GM19438 (cell line): Measurements from ENCODE around the gene MCC.

Source experiments
- ATAC-seq: cut with Tn5 transposase; IDR thresholded peaks from one replicate; pipeline ENCODE4 v1.9.1; 2021; ENCODE audit warnings: low read depth; ENCODE audit not compliant: unreplicated experiment

Gene MCC

DNA sequence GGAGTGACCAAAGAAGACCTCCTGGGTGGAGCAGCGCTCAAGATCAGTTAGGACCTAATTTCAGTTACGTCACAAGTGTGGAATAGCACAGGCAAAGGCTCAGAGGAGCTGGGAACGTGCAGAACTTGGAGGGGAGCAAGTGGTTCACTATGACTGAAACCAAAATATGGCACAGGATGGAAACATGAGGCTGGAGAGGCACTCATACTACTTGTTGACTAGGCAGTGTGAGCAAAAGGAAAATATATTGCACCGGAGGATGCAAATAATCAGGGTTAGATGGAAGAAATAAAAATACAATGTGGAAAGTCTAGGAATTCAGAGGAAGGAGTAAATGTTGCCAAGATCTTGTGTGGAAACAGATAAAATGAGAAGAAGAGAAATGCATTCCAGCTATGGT is 363.3 kb downstream of the MCC start:
- ATAC-seq = no peak

DNA sequence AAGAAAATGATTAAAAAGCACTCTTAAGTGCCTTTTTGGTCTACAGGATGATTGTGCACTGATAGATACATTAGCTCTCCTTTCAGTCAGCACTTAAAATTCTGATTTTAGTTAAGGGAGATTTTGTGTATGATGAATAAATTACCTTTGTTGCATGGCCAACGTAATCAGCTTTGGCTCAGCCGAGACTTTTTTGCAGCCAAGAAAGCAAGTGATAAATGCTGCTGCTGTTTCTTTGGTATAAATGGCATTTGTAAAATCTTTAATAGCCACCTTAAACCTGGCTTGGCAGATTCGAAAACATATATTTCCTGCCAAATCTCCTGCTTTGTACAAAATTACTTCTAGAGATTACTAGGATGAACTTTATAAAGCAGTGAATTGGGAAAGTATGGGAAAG is 364.0 kb downstream of the MCC start:
- no peak for ATAC-seq

DNA sequence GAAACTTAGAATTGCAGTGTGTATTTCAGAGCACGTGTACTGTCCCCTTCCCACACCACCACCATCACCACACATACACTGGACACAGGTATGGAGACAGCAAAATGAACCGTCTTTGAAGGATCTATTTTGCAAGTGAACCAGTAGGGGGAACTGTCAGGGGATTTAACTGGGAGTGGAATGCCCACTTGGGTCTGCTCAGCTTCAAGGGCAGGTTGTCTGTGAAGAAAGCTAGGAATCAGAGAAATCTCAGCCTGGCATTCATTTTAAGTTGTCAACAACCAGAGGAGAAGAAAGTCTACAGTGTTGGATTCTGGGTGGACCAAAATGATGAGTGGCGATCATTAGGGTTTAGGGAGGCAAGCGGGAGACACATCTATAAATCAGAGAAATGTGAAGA is 364.6 kb downstream of the MCC start:
- ATAC-seq = no peak

DNA sequence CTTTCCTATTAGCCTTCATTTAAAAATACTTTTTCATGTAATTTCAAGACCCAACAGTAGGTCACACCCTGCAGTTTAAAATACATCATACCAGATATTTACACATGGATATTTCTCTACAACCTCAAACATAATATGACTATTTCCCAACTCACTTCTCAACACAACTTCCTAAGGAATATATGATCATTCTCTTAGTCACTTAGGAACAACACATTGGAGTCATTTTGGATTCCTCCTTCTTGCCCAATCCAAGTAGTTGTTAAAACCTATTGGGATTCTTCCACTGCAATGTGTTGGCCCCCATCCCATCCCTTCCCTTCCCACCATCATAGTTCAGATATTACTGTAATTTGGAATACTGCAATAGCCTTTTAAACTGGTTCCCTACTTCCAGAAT is 366.2 kb downstream of the MCC start:
- ATAC-seq = no peak

DNA sequence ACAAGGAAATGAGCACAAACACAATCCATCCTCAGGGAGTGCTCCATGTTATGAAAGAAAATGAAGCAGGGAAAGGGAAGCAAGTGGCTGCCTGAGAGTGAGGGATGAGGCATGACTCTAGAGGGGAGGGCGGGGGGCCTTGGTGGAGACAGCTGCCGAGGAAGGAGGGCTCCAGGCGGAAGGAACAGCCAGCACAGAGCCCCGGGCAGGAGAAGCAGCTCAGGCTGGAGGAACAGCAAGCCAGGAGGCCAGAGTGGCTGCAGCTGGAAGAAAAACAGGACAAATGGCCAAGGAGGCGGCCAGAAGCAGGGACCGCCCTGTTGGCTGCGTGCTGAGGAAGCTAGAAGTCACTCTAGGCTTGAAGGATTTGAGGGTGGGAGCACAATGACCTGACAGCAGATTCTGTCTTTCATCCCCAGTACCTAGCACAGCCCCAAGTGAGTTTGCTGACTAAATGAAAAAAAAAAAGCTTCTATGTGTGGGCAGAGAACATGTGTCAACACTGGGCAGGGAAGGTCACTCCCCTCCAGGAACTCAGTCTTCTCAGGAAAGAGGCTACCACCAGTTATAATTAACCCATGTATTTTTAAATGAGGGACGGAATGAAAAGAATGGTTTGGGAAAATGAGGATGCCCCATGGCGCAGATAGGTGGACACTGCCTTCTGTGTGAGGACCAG is 368.9 kb downstream of the MCC start:
- ATAC-seq = no peak

DNA sequence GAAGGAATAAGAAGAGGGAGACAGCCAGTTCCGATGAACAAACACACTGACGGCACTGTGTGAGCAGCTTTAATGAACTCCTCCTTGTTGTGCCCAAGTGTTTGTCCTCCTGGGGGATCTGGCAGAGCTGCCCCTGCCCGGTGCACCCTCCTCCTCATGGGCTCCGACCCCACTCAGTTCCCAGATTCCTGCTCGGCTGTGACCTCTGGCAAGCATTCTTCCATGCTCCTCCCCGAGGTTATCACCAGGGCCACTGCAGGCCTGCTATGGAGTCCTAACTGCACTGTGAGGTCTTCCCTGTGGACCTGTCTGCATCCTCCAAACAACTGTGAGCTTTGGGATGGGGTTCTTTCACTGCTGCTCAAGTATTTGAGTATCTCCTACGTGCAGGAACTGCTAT is 369.5 kb downstream of the MCC start:
- no peak for ATAC-seq

DNA sequence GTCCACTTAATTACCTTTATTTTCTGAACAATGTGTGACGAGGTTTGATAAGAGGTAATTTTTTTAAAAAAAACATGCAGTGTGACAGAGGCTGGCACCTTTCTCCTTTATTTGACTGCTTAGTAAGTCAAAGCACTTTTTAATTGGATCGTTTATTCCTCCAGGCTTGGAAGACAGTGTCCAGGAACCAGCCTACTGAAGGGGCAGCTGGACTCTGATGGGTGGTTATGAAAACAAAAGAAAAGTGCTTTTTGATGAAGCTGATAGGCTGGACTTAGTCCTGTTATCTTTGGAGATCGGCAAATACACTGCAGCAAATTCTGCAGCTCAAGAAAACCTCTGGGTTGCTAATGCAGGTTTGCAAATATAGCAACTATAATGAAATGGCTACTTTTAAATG is 370.0 kb downstream of the MCC start:
- no peak for ATAC-seq

DNA sequence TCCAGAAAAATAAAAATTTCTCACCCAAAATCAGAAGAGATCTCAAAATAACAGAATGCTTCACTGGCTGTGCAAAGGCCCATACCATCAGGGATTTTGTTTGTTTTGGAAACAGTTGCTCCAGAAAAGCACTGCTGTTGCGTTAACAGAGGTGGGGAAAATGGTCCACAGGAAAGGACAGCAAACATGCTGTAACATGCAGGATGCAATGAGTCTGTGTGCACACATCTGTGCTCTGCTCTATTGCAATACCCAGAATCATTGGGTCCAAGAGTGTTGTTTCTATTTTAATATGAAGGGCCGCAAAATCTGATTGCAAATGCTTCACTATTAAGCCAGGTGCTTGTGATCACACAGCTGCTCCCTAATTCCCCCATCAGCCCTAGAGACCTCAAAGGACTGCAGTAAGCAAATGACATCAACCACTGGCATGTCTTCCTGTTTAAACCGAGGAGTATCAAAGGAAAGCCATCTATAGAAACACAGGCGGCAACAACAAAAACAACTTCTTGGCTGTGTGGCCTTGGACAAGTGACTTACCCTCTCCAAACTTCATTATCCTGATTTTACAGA is 370.6 kb downstream of the MCC start:
- ATAC-seq = no peak

DNA sequence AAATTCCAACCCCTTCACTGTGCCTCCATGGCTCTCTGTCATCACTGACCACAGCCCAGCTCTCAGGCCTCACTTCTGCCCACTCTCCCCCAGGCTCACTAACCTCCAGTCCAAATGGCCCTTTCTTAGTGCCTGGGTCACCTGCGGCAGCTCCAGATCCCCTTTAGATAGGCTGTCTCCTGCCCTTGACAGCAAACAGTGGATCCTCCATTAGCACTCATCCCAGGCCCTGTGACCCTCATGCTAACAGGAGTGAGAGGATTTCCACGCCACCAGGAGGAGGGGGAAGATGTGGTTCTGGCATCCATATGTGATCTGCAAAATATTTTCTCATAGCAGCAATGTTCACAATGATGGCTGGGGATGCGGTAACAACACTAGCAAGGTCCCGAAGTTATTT is 372.3 kb downstream of the MCC start:
- no peak for ATAC-seq

DNA sequence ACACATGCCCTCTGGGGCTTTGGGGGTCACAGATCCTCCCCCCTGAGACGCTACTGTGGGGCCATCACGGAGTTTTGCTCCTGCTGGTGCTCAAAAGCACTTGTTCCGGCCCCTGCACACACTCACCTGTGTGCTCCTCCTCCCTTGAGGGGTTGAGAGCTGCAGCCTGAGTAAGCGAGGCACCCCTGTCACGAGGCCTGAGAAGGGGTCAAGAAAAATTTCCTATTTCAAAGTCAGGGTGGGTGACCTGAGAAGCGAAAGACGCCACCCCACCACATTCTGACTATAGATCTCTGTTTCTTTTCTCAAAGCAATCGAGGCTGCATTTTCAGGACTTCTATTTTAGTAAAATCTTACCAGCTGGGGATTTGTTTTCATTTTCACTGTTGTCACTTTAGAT is 373.2 kb downstream of the MCC start:
- ATAC-seq = peak; percentile 47

DNA sequence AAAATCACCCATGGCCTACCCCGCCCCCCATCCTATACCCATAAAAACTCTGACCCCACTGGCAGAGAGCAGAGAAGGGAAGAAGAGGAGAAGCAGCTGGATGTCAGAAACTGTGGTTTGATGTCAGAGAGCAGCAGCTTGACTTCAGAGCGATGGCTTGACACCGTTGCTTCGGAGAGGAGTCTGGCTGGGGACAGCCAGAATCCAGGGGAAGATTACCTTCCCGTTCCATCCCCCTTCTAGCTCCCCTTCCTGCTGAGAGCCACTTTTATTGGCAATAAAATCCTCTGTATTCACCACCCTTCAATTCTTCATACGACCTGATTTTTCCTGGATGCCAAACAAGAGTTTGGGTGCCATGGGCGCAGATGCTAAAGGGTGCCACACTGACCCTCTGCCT is 373.7 kb downstream of the MCC start:
- ATAC-seq = no peak

DNA sequence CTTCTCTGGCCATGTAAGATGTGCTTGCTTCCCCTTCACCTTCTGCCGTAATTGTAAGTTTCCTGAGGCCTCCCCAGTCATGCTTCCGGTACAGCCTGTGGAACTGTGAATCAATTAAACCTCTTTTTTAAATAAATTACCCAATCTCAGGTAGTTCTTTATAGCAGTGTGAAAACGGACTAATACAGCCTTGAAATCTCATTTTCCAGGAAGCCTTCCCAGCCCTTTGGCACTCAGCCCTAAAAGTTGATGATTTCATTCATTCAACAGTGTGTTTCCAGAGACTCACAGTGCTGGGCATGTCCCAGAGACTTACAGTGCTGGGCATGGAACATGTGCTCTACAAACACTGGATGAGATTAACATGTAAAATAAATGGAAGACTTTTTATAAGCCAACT is 375.8 kb downstream of the MCC start:
- ATAC-seq = no peak

DNA sequence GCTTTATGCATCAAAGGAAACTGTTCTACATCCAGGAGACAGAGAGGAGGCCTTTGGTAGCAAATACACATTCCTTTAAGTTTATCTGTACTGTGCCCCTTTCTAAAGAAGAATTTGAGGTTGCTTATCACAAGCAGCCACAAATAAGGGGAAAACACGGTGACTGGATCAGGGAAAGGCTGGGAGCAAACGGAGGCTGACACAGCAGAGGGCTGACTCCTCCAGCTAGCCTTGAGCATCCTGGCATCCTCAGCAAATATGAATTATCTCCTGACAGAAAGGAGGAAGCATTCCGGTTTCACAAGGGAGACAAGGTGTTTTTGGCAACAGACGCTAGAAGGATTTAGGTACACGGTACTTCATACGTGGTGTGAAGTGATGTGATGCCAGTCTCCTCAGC is 378.1 kb downstream of the MCC start:
- ATAC-seq = no peak

DNA sequence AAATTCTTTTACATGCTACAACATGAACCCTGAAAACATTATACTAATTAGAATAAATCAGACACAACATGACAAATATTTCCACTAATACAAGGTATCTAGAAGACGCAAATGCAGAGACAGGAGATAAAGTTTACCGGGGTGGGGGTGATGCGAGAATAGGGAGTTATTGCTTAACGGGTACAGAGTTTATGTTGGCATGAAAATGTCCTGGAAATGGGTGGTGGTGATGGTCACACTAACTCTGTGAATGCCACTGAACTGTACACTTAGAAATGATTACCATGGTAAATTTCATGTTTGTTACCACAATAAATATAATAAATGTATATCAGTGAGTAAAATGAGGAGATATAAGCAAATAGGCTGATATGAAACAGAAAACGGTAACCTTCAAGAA is 378.9 kb downstream of the MCC start:
- ATAC-seq = no peak

DNA sequence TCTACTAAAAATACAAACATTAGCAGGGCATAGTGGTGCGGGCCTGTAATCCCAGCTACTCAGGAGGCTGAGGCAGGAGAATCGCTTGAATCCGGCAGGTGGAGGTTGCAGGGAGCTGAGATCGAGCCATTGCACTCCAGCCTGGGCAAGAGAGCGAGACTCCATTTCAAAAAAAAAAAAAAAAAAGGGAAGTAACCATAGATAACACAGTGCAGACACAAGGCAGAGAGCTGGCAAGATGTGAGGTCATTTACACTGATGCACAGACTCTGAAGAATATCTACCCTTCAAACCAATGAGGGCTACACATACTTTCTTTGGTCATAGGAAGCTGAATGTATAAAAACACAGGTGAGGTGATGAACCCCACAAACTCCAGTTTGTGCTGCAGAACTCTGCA is 379.8 kb downstream of the MCC start:
- no peak for ATAC-seq

DNA sequence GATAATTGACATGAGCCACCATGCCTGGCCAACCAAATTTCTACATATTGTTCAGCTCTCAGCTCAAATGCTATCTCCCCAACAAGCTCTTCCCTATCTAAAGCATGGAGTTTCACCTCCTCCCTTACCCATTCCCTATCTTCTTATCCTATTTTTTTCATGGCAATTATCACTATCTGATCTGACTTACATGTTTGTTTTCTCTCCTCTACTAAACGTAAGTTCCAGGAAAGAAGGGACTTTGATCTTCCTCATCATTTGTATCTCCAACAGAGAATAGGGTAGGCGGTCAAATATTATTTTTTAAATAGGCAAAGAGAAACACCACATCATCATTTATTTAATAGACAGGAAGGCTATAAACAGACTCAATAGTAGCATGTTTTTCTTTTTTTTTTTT is 381.4 kb downstream of the MCC start:
- no peak for ATAC-seq

DNA sequence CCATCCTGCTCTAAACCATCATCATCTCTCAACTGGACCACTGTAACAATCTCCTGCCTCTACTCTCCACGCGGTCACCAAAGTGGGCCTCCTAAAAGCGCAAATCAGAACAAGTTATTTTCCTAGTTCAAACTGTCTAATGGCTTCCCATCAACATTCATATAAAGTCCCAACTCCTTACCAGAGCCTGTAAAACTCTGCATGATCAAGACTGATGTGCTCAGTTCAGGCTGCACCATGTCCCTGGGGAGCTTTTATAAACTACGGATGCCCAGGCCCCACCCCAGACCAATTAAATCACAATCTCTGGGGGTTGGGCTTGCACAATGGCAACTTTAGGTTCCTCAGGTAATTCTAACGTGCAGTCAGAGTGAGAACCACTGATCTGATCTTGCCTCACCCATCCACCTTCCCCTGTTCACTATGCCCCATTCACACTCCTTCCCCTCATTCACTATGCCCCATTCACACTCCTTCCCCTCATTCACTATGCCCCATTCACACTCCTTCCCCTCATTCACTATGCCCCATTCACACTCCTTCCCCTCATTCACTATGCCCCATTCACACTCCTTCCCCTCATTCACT is 382.5 kb downstream of the MCC start:
- ATAC-seq = no peak

DNA sequence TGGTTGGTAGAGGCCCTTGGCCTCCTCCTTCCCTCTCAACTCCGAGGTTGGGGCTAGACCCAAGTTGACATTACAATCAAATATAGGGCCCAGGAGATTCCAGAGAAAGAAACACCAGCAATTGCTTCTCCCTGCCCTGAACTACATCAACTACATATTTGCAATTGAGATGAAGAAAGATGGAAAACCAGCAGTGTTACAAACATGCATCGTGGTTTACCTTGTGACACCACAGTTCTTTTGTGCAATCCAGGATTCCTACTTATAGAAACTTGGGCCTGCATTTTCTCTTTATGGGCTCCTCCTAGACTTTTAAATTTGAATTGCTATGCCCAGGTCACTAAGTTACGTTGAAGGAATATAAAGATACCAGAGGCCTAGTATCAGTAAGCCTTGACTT is 384.9 kb downstream of the MCC start:
- no peak for ATAC-seq

DNA sequence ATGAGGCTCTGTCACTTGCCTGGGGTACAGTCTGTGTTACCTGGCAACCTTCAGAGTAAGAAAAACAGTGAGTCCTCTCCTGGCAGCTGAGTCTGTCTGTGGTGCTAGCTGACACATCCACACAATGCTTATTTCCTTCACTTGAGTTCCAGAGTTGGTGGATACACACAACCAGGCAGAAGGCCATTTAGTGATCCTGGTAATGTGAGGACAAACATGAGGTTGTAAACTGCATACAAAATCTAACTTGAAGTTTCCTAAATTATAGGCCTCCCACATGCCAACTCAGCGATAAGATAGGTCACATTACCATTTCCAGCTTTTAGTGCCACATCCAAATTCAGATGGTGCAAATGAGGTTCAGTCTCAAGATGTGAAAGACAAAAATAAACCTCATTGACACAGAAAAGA is 386.1 kb downstream of the MCC start:
- no peak for ATAC-seq

DNA sequence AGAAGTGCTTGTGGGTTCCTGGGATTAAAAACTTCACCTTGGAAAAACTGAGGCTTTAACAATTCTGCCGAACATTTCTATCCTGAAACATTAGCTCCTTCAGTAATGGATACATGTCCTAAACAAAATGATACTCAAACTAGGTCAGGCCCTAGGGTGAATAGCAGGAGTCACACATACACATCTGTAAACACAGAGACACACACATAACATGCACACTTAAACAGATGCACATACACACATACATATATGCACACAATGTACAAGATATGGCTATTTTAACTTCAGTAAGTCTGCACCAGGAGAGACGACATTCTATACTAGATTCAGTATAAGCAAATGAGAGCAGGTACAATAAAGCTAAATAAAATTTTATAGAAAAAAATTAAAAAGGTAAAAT is 387.3 kb downstream of the MCC start:
- no peak for ATAC-seq

DNA sequence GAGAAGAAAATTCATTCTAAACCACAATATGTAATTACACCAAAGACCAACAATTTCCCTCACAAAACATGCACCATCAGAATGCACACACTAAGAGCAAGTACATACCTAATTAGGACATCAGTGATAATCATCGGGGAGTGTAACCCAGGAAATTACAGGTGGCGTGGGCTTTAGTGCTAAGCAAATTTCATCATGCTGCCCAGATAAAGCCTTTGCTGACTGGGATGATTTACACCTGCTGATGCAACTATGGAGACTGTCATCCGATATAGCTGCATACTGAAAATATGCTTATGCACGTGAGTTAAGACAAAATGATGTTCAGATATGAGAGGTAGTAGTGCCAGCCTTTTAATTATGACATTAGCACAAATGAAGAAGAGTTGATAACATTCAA is 388.4 kb downstream of the MCC start:
- ATAC-seq = no peak

DNA sequence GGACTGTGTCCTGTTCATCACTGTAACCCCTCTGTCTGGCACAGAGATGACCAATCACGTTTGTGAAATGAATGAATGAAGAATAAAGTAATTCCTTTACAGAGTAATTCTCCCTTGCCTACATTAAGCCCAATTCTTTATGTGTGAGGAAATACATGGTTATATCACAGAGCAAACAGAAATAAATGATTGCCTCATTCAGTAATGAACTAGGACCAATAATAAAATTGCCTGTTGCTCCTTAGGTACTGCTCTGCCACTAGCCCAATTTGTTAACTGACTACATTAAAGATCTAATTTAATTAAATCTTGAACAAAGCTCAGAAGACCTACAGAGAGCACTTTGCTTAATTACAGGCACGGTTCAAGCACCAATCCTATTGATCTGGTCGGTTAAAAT is 389.9 kb downstream of the MCC start:
- ATAC-seq = no peak

DNA sequence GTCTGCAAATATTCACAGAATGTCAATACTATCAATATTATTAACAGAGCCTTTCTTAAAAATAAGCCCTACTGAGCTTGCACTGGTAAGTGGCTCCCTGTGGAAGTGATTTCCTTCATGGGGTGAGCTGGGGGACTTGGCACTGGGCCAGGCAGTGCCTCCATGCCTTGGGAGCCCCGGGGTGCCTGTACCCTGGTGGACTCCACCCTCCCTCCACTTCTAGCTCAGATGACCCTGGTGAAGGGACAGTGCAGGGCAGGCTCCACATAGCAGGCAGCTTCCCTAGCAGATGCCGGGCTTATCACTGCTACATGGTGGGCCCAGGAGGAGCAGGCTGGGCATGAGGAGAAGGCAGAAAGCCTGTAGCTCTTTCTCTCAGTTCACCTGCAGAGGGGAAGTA is 392.4 kb downstream of the MCC start:
- ATAC-seq = no peak
